Dendritic cell treated with granulocyte-macrophage colony-stimulating factor and Interleukin-4, amounts not matched to agents 40 ng/mL and 50 ng/mL, for 4 days (primary cell): ENCODE results near the gene NMT2.

ENCODE experiments used
- H3K27ac Mint-ChIP-seq: one replicate; pipeline ENCODE4 v1.8.0; 2022; ENCODE audit warnings: mild to moderate bottlenecking, mixed read lengths
- H3K27me3 Mint-ChIP-seq: one replicate; pipeline ENCODE4 v1.8.0; 2022; ENCODE audit warnings: mild to moderate bottlenecking, mixed read lengths
- H3K36me3 Mint-ChIP-seq: one replicate; pipeline ENCODE4 v1.8.0; 2022; ENCODE audit warnings: low read depth, mixed read lengths
- H3K4me1 Mint-ChIP-seq: one replicate; pipeline ENCODE4 v1.8.0; 2022; ENCODE audit warnings: low read depth, mixed read lengths
- H3K4me3 Mint-ChIP-seq: one replicate; pipeline ENCODE4 v1.8.0; 2022; ENCODE audit warnings: mild to moderate bottlenecking, moderate library complexity, mixed read lengths
- H3K9me3 Mint-ChIP-seq: one replicate; pipeline ENCODE4 v1.8.0; 2022; ENCODE audit warnings: mixed read lengths
- intact Hi-C: fragments of 100-400 bp; cut with micrococcal nuclease; formaldehyde crosslinking; loops from one replicate; pipeline ENCODE4 v1.15.0; 2022

Gene NMT2

GRCh38 chr10:15197276-15197675, 28.8 kb upstream of the NMT2 start:
- peaks cover 6% of the 10 kb centered on the region for H3K4me1 Mint-ChIP-seq
- no peak overlapping the region for H3K4me3 Mint-ChIP-seq
- no peak overlapping the region for H3K27ac Mint-ChIP-seq
- H3K36me3 Mint-ChIP-seq, result no peaks in the 10 kb centered on the region
- H3K9me3 Mint-ChIP-seq, result peaks cover 21% of the 10 kb centered on the region
- intact Hi-C loops, result no loop called here
- peaks cover 48% of the 10 kb centered on the region for H3K27me3 Mint-ChIP-seq

DNA sequence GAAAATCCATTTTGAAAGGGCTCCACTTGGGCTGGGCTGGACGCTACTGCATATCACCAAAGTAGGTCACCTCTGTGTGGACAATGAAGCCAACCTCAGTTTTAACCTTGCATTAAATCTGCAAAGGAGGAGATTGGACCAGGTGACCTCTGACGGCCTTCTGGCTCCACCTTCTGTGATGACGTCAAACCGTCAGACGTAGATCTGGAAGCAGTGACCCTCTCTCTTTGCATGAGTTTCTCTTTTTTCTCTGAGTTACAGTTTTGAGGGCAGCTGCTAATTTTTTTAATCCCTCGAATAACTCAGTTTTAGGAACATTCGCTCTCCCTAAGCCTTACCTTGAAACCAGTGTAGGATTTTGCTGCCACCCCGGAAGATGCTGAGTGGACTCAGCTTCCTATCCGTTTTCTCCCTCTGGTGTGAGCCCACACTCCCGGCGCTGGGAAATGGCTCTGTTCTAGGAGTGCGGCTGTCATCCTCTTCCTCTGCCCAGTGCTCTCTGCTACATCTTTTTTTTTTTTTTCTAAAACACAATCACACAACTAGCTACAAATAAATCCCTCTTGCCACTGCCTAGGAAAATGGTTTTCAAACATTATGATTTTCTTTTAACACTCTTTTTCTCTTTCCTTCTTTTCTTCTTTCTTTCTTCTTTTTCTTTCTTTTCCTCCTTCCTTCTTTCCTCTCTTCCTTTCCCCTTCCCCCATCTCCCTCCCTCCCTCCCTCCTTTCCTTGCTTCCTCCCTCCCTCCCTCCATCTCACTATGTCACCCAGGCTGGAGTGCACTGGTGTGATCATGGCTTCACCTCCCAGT, 27.7 kb upstream of the NMT2 start:
- no peak overlapping the region for H3K27ac Mint-ChIP-seq
- H3K4me1 Mint-ChIP-seq, result peaks cover 6% of the 10 kb centered on the region

DNA sequence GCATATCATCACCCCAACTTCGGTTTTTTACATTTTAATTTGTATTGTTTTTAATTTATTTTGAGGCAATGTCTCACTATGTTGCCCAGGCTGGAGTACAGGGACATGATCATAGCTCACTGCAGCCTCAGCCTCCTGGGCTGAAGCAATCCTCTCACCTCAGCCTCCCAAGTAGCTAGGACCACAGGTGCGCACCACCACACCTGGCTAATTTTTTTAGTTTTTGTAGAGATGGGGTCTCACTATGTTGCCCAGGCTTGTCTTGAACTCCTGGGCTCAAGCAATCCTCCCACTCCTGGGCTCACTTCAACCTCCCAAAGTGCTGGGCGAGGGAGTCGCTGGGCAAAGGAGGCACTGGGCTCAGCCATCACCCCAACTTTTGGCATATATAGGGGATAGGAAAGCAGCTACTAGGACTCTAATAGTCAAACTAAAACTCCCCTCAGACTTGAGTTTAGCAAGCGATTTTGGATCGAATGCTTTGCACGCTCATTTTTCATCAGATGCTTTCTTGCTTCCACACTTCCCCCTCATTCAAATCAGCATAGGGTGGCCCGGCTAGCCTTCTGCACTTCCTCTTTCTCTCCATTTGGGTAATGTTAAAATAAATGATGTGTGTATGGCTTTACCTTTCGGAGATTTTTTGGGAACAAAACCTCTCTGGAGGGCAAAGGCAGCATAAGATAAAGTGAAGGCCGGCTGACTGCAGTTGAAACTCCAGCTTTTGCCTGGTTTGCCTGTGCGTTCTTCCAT, 20.8 kb upstream of the NMT2 start:
- no peaks in the 10 kb centered on the region for H3K36me3 Mint-ChIP-seq
- H3K9me3 Mint-ChIP-seq, result peaks cover 11% of the 10 kb centered on the region
- H3K27me3 Mint-ChIP-seq, result peaks cover 38% of the 10 kb centered on the region
- no peak overlapping the region for H3K27ac Mint-ChIP-seq
- intact Hi-C loops, result no loop called here
- no peak overlapping the region for H3K4me3 Mint-ChIP-seq
- H3K4me1 Mint-ChIP-seq, result no peaks in the 10 kb centered on the region

More for the DNA sequence above, 27.7 kb upstream of the NMT2 start:
- peaks cover 21% of the 10 kb centered on the region for H3K9me3 Mint-ChIP-seq
- no peak overlapping the region for H3K4me3 Mint-ChIP-seq
- H3K27me3 Mint-ChIP-seq, result peaks cover 48% of the 10 kb centered on the region
- H3K36me3 Mint-ChIP-seq, result no peaks in the 10 kb centered on the region
- intact Hi-C loops, result no loop called here

GRCh38 chr10:15188603-15189002, 20.1 kb upstream of the NMT2 start:
- H3K4me1 Mint-ChIP-seq, result no peaks in the 10 kb centered on the region
- H3K27me3 Mint-ChIP-seq, result peaks cover 40% of the 10 kb centered on the region
- intact Hi-C loops, result no loop called here
- no peaks in the 10 kb centered on the region for H3K36me3 Mint-ChIP-seq
- H3K27ac Mint-ChIP-seq, result no peak overlapping the region
- no peak overlapping the region for H3K4me3 Mint-ChIP-seq
- peaks cover 5% of the 10 kb centered on the region for H3K9me3 Mint-ChIP-seq

- Mint-ChIP-seq H3K36me3 (no peaks in the 10 kb centered on the region), H3K4me1 (no peaks in the 10 kb centered on the region), H3K4me3 (no peak overlapping the region), H3K27me3 (peaks cover 37% of the 10 kb centered on the region), H3K27ac (no peak overlapping the region), H3K9me3 (no peaks in the 10 kb centered on the region)
- intact Hi-C loops, result no loop called here
These were observed 15.4 kb upstream of the NMT2 start for GRCh38 chr10:15183689-15184481.

GRCh38 chr10:15182540-15183207, 14.2 kb upstream of the NMT2 start:
- Mint-ChIP-seq H3K9me3 (no peaks in the 10 kb centered on the region), H3K4me3 (no peak overlapping the region), H3K27ac (no peak overlapping the region), H3K36me3 (no peaks in the 10 kb centered on the region), H3K4me1 (no peaks in the 10 kb centered on the region), H3K27me3 (peaks cover 37% of the 10 kb centered on the region)
- intact Hi-C loops, result no loop called here

- Mint-ChIP-seq H3K4me1 (no peaks in the 10 kb centered on the region), H3K4me3 (no peak overlapping the region), H3K27me3 (peaks cover 34% of the 10 kb centered on the region), H3K9me3 (no peaks in the 10 kb centered on the region), H3K27ac (no peak overlapping the region), H3K36me3 (no peaks in the 10 kb centered on the region)
- intact Hi-C loops, result no loop called here
These were observed 13.2 kb upstream of the NMT2 start for GRCh38 chr10:15181576-15182156.

DNA sequence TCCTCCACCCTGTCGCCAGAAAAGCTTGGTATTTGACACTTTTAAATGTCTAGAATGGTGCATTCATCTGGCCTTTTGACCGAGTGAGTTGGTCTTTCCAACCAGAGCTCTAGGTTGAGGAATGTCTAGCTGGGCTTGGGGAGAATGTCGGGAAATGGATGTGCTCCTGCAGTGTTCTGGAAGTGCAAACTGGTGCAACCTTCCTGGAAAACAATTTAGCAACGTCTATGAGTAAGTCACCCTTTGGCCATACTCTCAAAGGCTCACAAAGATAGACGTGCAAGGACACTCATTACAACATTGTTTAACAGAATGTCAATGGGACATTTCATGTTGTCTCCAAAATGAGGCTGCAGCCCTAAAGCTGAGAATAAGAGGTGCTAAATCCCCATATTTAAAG, 12.2 kb upstream of the NMT2 start:
- Mint-ChIP-seq H3K36me3 (no peaks in the 10 kb centered on the region), H3K27ac (no peak overlapping the region), H3K4me1 (no peaks in the 10 kb centered on the region), H3K4me3 (no peak overlapping the region), H3K9me3 (no peaks in the 10 kb centered on the region), H3K27me3 (peaks cover 28% of the 10 kb centered on the region)
- intact Hi-C loops, result no loop called here

DNA sequence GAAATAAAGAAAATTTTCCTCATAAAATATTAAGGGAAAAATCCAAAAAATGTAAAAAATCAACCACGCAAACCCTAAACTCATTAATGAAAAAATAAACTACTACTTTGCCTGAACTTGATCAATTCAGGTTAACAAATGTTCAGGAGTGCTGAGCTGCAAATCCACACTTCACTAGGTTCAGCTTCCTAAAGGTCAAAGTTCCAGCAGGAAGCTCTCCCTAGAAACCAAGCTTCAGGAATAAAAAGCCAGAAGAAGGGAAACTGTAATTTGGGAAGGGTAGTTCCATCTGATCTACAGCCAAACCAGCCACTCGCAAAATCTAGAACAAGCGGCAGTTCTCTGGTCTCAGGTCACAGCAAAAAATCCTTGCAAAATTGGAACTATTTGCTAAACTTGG, 7.8 kb upstream of the NMT2 start:
- no peak overlapping the region for H3K4me3 Mint-ChIP-seq
- H3K27me3 Mint-ChIP-seq, result peaks cover 25% of the 10 kb centered on the region
- intact Hi-C loops, result no loop called here
- no peak overlapping the region for H3K27ac Mint-ChIP-seq
- H3K36me3 Mint-ChIP-seq, result no peaks in the 10 kb centered on the region
- H3K9me3 Mint-ChIP-seq, result no peaks in the 10 kb centered on the region
- H3K4me1 Mint-ChIP-seq, result no peaks in the 10 kb centered on the region

GRCh38 chr10:15175587-15175986, 7.1 kb upstream of the NMT2 start:
- peaks cover 26% of the 10 kb centered on the region for H3K27me3 Mint-ChIP-seq
- no peaks in the 10 kb centered on the region for H3K4me1 Mint-ChIP-seq
- intact Hi-C loops, result no loop called here
- H3K4me3 Mint-ChIP-seq, result no peak overlapping the region
- no peaks in the 10 kb centered on the region for H3K36me3 Mint-ChIP-seq
- no peak overlapping the region for H3K27ac Mint-ChIP-seq
- H3K9me3 Mint-ChIP-seq, result no peaks in the 10 kb centered on the region

- no peak overlapping the region for H3K27ac Mint-ChIP-seq
- no peaks in the 10 kb centered on the region for H3K9me3 Mint-ChIP-seq
- H3K4me3 Mint-ChIP-seq, result no peak overlapping the region
- H3K4me1 Mint-ChIP-seq, result peaks cover 17% of the 10 kb centered on the region
- peaks cover 42% of the 10 kb centered on the region for H3K27me3 Mint-ChIP-seq
- peaks cover 11% of the 10 kb centered on the region for H3K36me3 Mint-ChIP-seq
- intact Hi-C loops, result no loop called here
These were observed 3.9 kb upstream of the NMT2 start for GRCh38 chr10:15172306-15172840.

DNA sequence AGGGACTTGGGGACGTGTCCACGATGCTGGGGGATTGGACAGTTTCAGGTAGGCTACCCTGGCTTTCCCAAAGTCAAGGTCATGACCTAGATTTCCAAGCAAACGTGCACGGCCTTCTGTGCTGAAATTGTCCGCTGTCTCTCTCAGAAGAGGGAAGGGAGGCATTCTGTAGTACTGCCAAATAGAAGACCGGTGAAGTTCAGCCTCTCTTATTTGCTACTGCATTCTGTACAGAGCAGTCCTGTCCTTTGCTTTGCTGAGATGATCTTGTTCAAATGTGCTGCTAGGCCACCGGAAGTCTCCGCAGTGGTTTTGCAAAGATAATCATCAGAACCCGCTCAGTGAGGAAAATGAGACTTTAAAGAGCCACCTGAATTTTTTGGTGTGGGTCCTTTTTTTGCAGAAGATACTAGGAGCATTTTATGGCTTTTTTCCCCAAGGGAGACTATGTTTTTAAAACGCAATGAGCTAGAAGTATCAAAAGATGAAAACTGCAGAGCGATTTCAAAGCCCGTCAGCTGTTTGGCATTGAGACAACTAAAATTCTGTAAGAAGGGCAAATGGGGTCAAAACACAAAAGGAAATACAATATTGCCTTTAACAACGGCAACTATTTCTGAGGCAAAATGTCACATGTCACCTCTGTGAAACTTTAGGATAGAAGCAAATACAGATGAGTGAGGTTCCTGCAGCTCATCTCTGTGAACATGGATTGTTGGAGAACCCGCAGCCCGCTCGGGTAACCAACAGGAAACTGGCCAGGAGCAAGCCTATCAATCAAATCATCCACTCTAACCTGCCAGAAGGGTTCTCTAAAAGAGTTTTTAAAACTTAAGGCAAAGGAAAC, 1.3 kb upstream of the NMT2 start:
- H3K36me3 Mint-ChIP-seq, result peaks cover 11% of the 10 kb centered on the region

More for the DNA sequence above, 1.3 kb upstream of the NMT2 start:
- intact Hi-C loops, result loop anchor here (2.0 to 10.0 kb wide), 2 partner anchors 205 to 331 kb away; partner anchors contain the start of genes CDNF, HSPA14 and MSANTD7
- H3K9me3 Mint-ChIP-seq, result no peaks in the 10 kb centered on the region
- H3K27ac Mint-ChIP-seq, result no peak overlapping the region
- peaks cover 50% of the 10 kb centered on the region for H3K27me3 Mint-ChIP-seq
- peaks cover 19% of the 10 kb centered on the region for H3K4me1 Mint-ChIP-seq
- H3K4me3 Mint-ChIP-seq, result peak overlapping the region; percentile 1
